ENCODE data around the gene TUFT1. TPM values are rescaled to one million over a fixed set of nuclear protein-coding genes. Genes with fewer than 3 reads are reported as not detected.

The TUFT1 gene
- total and polyA plus RNA-seq, 2 of the 13 experiments (the other 11 are each of a cell fraction or from before 2014, with no cell fraction given) = 6.4 to 7.3 TPM

GRCh38 chr1:151547119-151547899 is 7.2 kb downstream of the TUFT1 start (continued):
- peak; percentile 72 for TF ChIP-seq ZNF609 (CRISPR knock-in tag; IDR thresholded peaks at IDR 0.05; ENCODE audit: borderline replicate concordance)
- no peak for TF ChIP-seq MEIS2 (CRISPR knock-in tag; IDR thresholded peaks at IDR 0.05)
- TF ChIP-seq ZNF687 (CRISPR knock-in tag; IDR thresholded peaks at IDR 0.05) = peak; percentile 24; the same call in 1 of the 2 replicates
- peak; percentile 92 for TF ChIP-seq HIC2 (CRISPR knock-in tag; IDR thresholded peaks at IDR 0.05; ENCODE audit: low read depth)
- peak; percentile 69; the same call in 1 of the 2 replicates for TF ChIP-seq ZNF605 (CRISPR knock-in tag; IDR thresholded peaks at IDR 0.05)
- peak; percentile 19 to 68; a peak in 2 of 4 replicates for TF ChIP-seq NR2F1 (CRISPR knock-in tag; IDR thresholded peaks at IDR 0.05)
- peak; percentile 57; the same call in 1 of the 2 replicates for TF ChIP-seq ZKSCAN8 (CRISPR knock-in tag; IDR thresholded peaks at IDR 0.05; ENCODE audit: borderline replicate concordance)
- TF ChIP-seq NCOA2 (CRISPR knock-in tag; IDR thresholded peaks at IDR 0.05) = peak; percentile 71
- TF ChIP-seq CCDC6 (CRISPR knock-in tag; IDR thresholded peaks at IDR 0.05) = 0 out of 2 replicates have a peak, but pooled peaks have one; percentile 42
- peak; percentile 79 for TF ChIP-seq SKI (IDR thresholded peaks at IDR 0.05; ENCODE audit: partially characterized antibody)
- peak; percentile 64; the same call in 1 of the 2 replicates for TF ChIP-seq SMYD3 (CRISPR knock-in tag; IDR thresholded peaks at IDR 0.05)
- peak; percentile 95 for TF ChIP-seq ATF2 (CRISPR knock-in tag; IDR thresholded peaks at IDR 0.05)
- TF ChIP-seq MAX (IDR thresholded peaks at IDR 0.05) = peak; percentile 97
- TF ChIP-seq ZC3H13 (CRISPR knock-in tag; IDR thresholded peaks at IDR 0.05) = no peak
